DND-41 (cell line): ENCODE measurements around the gene DDIT4.

Experiments
- ATAC-seq: fragments of 200-7000 bp; cut with Tn5 transposase; 3 replicates; pipeline ENCODE4 v1.9.1; 2021; ENCODE audit warnings: low read depth; ENCODE audit not compliant: insufficient read depth
- DNase-seq: peaks from one replicate; pipeline ENCODE4 v3.0.0-alpha.2; 2020
- H2AFZ ChIP-seq: 2 replicates; pipeline ENCODE4 v1.6.0; 2012; ENCODE audit warnings: low read depth, low read length
- H3K27ac ChIP-seq: 2 replicates; pipeline ENCODE4 v1.5.1; 2012; ENCODE audit warnings: low read length, inconsistent platforms
- H3K27me3 ChIP-seq: fragments of 200-600 bp; sonication (generic); 2 replicates; pipeline ENCODE4 v1.6.0; 2012; ENCODE audit warnings: low read length, mild to moderate bottlenecking, inconsistent platforms; ENCODE audit not compliant: insufficient read depth, poor library complexity
- H3K36me3 ChIP-seq: 2 replicates; pipeline ENCODE4 v1.5.1; 2012; ENCODE audit warnings: low read length, inconsistent platforms; ENCODE audit not compliant: insufficient read depth
- H3K4me1 ChIP-seq: 2 replicates; pipeline ENCODE4 v1.5.1; 2012; ENCODE audit warnings: mild to moderate bottlenecking, low read length; ENCODE audit not compliant: insufficient read depth
- H3K4me2 ChIP-seq: 2 replicates; pipeline ENCODE4 v1.6.0; 2012; ENCODE audit warnings: mild to moderate bottlenecking, moderate library complexity, low read length, inconsistent platforms; ENCODE audit not compliant: insufficient read depth
- H3K4me3 ChIP-seq, 2 experiments: fragments of 200-600 bp in 1 of 2; shearing (Covaris generic) in 1 of 2; 2 replicates each; pipeline ENCODE4 v1.5.1; 2012 to 2016; ENCODE audit warnings: inconsistent platforms in 2 of 2, low read length in 2 of 2, mild to moderate bottlenecking in 2 of 2, low read depth in 1 of 2, moderate library complexity in 1 of 2
- H3K79me2 ChIP-seq: 2 replicates; pipeline ENCODE4 v1.6.0; 2012; ENCODE audit warnings: low read length, inconsistent platforms; ENCODE audit not compliant: insufficient read depth
- H3K9ac ChIP-seq: 2 replicates; pipeline ENCODE4 v1.6.0; 2012; ENCODE audit warnings: low read depth, mild to moderate bottlenecking, inconsistent platforms, low read length, moderate library complexity
- H3K9me3 ChIP-seq: 2 replicates; pipeline ENCODE4 v1.5.1; 2012; ENCODE audit warnings: low read length, moderate library complexity, mild to moderate bottlenecking, inconsistent platforms; ENCODE audit not compliant: insufficient read depth, severe bottlenecking
- H4K20me1 ChIP-seq: 2 replicates; pipeline ENCODE4 v1.6.0; 2012; ENCODE audit warnings: low read length; ENCODE audit not compliant: insufficient read depth
- CTCF ChIP-seq: IDR thresholded peaks from 2 replicates; pipeline ENCODE4 v1.5.1; 2012; ENCODE audit warnings: borderline replicate concordance, low read length, moderate library complexity, mild to moderate bottlenecking; ENCODE audit not compliant: poor library complexity, severe bottlenecking; ENCODE audit errors: extremely low read depth
- EZH2 ChIP-seq: IDR thresholded peaks from 3 replicates; pipeline ENCODE4 v1.6.1; 2012; ENCODE audit warnings: borderline replicate concordance, low read depth, mild to moderate bottlenecking, moderate library complexity, low read length, inconsistent platforms; ENCODE audit not compliant: severe bottlenecking

The DDIT4 gene

GRCh38 chr10:72276013-72276387 lies 2.3 kb downstream of the DDIT4 start:
- H3K27ac ChIP-seq: peak overlapping the region; percentile 99
- no peak for DNase-seq
- H3K27me3 ChIP-seq: no peaks in the 10 kb centered on the region
- ATAC-seq: no peak
- peaks cover 25% of the 10 kb centered on the region for H3K36me3 ChIP-seq
- peaks cover 49% of the 10 kb centered on the region for H3K4me1 ChIP-seq
- no peaks in the 10 kb centered on the region for H3K9me3 ChIP-seq
- no peak overlapping the region for H2AFZ ChIP-seq
- no peak for TF ChIP-seq CTCF
- no peak for TF ChIP-seq EZH2
- peak overlapping the region; percentile 77 to 87; a peak in 2 of 4 replicates for H3K4me3 ChIP-seq
- peak overlapping the region; percentile 98 for H3K9ac ChIP-seq
- H3K4me2 ChIP-seq: peak overlapping the region; percentile 81
- H4K20me1 ChIP-seq: peaks cover 28% of the 10 kb centered on the region
- peaks cover 37% of the 10 kb centered on the region for H3K79me2 ChIP-seq

GRCh38 chr10:72276421-72277339 lies 3.0 kb downstream of the DDIT4 start:
- DNase-seq (no peak), ATAC-seq (no peak)
- Histone ChIP-seq H3K4me1 (peaks cover 49% of the 10 kb centered on the region), H3K79me2 (peaks cover 37% of the 10 kb centered on the region), H3K27ac (peak overlapping the region; percentile 99), H2AFZ (no peak overlapping the region), H3K4me3 (peak overlapping the region in 1 of 2 experiments; percentile 87; a peak in 1 of 4 replicates), H3K4me2 (peak overlapping the region; percentile 81), H3K27me3 (no peaks in the 10 kb centered on the region), H3K36me3 (peaks cover 25% of the 10 kb centered on the region), H4K20me1 (peaks cover 28% of the 10 kb centered on the region), H3K9me3 (no peaks in the 10 kb centered on the region), H3K9ac (peak overlapping the region; percentile 98)
- TF ChIP-seq EZH2: no peak
- no peak for TF ChIP-seq CTCF

- H3K79me2 ChIP-seq: peaks cover 35% of the 10 kb centered on the region
- no peak overlapping the region for H2AFZ ChIP-seq
- no peak overlapping the region; the same call in 1 of the 2 replicates for H3K9ac ChIP-seq
- H3K4me1 ChIP-seq: peaks cover 44% of the 10 kb centered on the region
- peak overlapping the region; percentile 99 for H3K27ac ChIP-seq
- peaks cover 28% of the 10 kb centered on the region for H4K20me1 ChIP-seq
- no peak overlapping the region for H3K4me2 ChIP-seq
- DNase-seq: no peak
- no peaks in the 10 kb centered on the region for H3K9me3 ChIP-seq
- no peak for ATAC-seq
- no peak overlapping the region for H3K4me3 ChIP-seq
- H3K36me3 ChIP-seq: peaks cover 25% of the 10 kb centered on the region
- no peak for TF ChIP-seq CTCF
- no peak for TF ChIP-seq EZH2
- H3K27me3 ChIP-seq: no peaks in the 10 kb centered on the region
Observed at GRCh38 chr10:72277340-72277995, 3.7 kb downstream of the DDIT4 start.
